Prostate gland (tissue), 2 donors: ENCODE results near the gene ACSS1.

Experiments
- CTCF ChIP-seq, 4 experiments: fragments of 200-600 bp in 2 of 4; fragments of 450-650 bp in 2 of 4; sonication (generic) in 2 of 4; IDR thresholded peaks; 1 replicate in 3 of 4; 2 replicates in 1 of 4; pipeline ENCODE4 v1.5.1; 2016 to 2019; ENCODE audit warnings: antibody characterized with exemption in 4 of 4, mild to moderate bottlenecking in 2 of 4, moderate library complexity in 2 of 4
- POLR2A ChIP-seq: fragments of 450-650 bp; IDR thresholded peaks from one replicate; pipeline ENCODE4 v1.6.1; 2016; ENCODE audit warnings: antibody characterized with exemption, mild to moderate bottlenecking
- POLR2AphosphoS5 ChIP-seq: sonication (generic); formaldehyde crosslinking; IDR thresholded peaks from one replicate; pipeline ENCODE4 v1.6.1; 2017; ENCODE audit warnings: antibody characterized with exemption

GRCh38 chr20:24979036-24979960 lies 78.6 kb downstream of the ACSS1 start:
- TF ChIP-seq CTCF (IDR thresholded peaks at IDR 0.05) (no peak), POLR2A (no peak), POLR2AphosphoS5 (no peak)
